LoVo (cell line): ENCODE data around the gene HPRT1.

Source experiments
- DNase-seq: peaks from one replicate; pipeline ENCODE4 v3.0.0-alpha.2; 2016; ENCODE audit warnings: low spot score

The HPRT1 gene

GRCh38 chrX:134544135-134544512 lies 84.2 kb downstream of the HPRT1 start:
- no peak for DNase-seq

GRCh38 chrX:134544513-134545151 lies 84.7 kb downstream of the HPRT1 start:
- DNase-seq = no peak

- DNase-seq = no peak
These were observed 85.5 kb downstream of the HPRT1 start for GRCh38 chrX:134545510-134545909.

GRCh38 chrX:134546187-134546586 lies 86.2 kb downstream of the HPRT1 start:
- no peak for DNase-seq

- DNase-seq = no peak
These were observed 87.2 kb downstream of the HPRT1 start for GRCh38 chrX:134547047-134547679.

GRCh38 chrX:134548257-134549201 lies 88.6 kb downstream of the HPRT1 start:
- DNase-seq = no peak
